HEK293 (cell line): Measurements from ENCODE around the gene DCTN2.

Experiments
- HOXA7 ChIP-seq: sonication (generic); formaldehyde crosslinking; IDR thresholded peaks from 2 replicates; pipeline ENCODE4 v1.8.1; 2022; ENCODE audit warnings: missing genetic modification reagents, borderline replicate concordance
- SCRT2 ChIP-seq: fragments of 450-650 bp; formaldehyde crosslinking; IDR thresholded peaks from 2 replicates; pipeline ENCODE4 v1.5.1; 2016; ENCODE audit warnings: missing biosample characterization, missing genetic modification characterization
- ZBTB20 ChIP-seq: fragments of 450-650 bp; formaldehyde crosslinking; IDR thresholded peaks from 2 replicates; pipeline ENCODE4 v1.5.1; 2016; ENCODE audit warnings: missing biosample characterization, missing genetic modification characterization
- ZBTB7A ChIP-seq: fragments of 450-650 bp; formaldehyde crosslinking; IDR thresholded peaks from 2 replicates; pipeline ENCODE4 v1.5.1; 2016; ENCODE audit warnings: low read depth, missing biosample characterization, missing genetic modification characterization
- ZFP3 ChIP-seq: fragments of 450-650 bp; formaldehyde crosslinking; IDR thresholded peaks from 2 replicates; pipeline ENCODE4 v1.5.1; 2016; ENCODE audit warnings: low read depth, missing biosample characterization, missing genetic modification characterization
- ZFP41 ChIP-seq: fragments of 450-650 bp; formaldehyde crosslinking; IDR thresholded peaks from 2 replicates; pipeline ENCODE4 v1.5.1; 2016; ENCODE audit warnings: missing biosample characterization, missing genetic modification characterization, borderline replicate concordance
- ZNF10 ChIP-seq: fragments of 450-650 bp; formaldehyde crosslinking; IDR thresholded peaks from 2 replicates; pipeline ENCODE4 v1.5.1; 2017; ENCODE audit warnings: missing biosample characterization, missing genetic modification characterization
- ZNF175 ChIP-seq: fragments of 450-650 bp; formaldehyde crosslinking; IDR thresholded peaks from 2 replicates; pipeline ENCODE4 v1.5.1; 2016; ENCODE audit warnings: missing biosample characterization, missing genetic modification characterization
- ZNF221 ChIP-seq: fragments of 450-650 bp; formaldehyde crosslinking; IDR thresholded peaks from 2 replicates; pipeline ENCODE4 v1.5.1; 2017; ENCODE audit warnings: missing biosample characterization, missing genetic modification characterization, borderline replicate concordance
- ZNF223 ChIP-seq: fragments of 450-650 bp; formaldehyde crosslinking; IDR thresholded peaks from 2 replicates; pipeline ENCODE4 v1.5.1; 2016; ENCODE audit warnings: missing biosample characterization, missing genetic modification characterization
- ZNF324 ChIP-seq: fragments of 450-650 bp; formaldehyde crosslinking; IDR thresholded peaks from 2 replicates; pipeline ENCODE4 v1.5.1; 2016; ENCODE audit warnings: missing biosample characterization, missing genetic modification characterization
- ZNF335 ChIP-seq: fragments of 450-650 bp; formaldehyde crosslinking; conservative IDR thresholded peaks from 2 replicates; pipeline ENCODE4 v1.5.1; 2016; ENCODE audit warnings: missing biosample characterization, missing genetic modification characterization
- ZNF394 ChIP-seq: fragments of 450-650 bp; formaldehyde crosslinking; IDR thresholded peaks from 2 replicates; pipeline ENCODE4 v1.5.1; 2016; ENCODE audit warnings: missing biosample characterization, missing genetic modification characterization, mild to moderate bottlenecking, moderate library complexity, borderline replicate concordance
- ZNF473 ChIP-seq: fragments of 450-650 bp; formaldehyde crosslinking; IDR thresholded peaks from 2 replicates; pipeline ENCODE4 v1.5.1; 2017; ENCODE audit warnings: missing biosample characterization, missing genetic modification characterization
- ZNF571 ChIP-seq: fragments of 450-650 bp; formaldehyde crosslinking; IDR thresholded peaks from 2 replicates; pipeline ENCODE4 v1.5.0; 2017; ENCODE audit warnings: missing biosample characterization, missing genetic modification characterization
- ZNF629 ChIP-seq: fragments of 450-650 bp; formaldehyde crosslinking; IDR thresholded peaks from 2 replicates; pipeline ENCODE4 v1.5.1; 2017; ENCODE audit warnings: missing biosample characterization, missing genetic modification characterization
- ZNF664 ChIP-seq: fragments of 450-650 bp; formaldehyde crosslinking; IDR thresholded peaks from 2 replicates; pipeline ENCODE4 v1.5.1; 2016; ENCODE audit warnings: missing biosample characterization, missing genetic modification characterization
- ZNF670 ChIP-seq: fragments of 450-650 bp; formaldehyde crosslinking; IDR thresholded peaks from 2 replicates; pipeline ENCODE4 v1.5.1; 2016; ENCODE audit warnings: missing biosample characterization, missing genetic modification characterization, low read depth
- ZNF791 ChIP-seq: fragments of 450-650 bp; formaldehyde crosslinking; IDR thresholded peaks from 2 replicates; pipeline ENCODE4 v1.5.1; 2016; ENCODE audit warnings: missing biosample characterization, missing genetic modification characterization
- ZNF837 ChIP-seq: fragments of 450-650 bp; formaldehyde crosslinking; IDR thresholded peaks from 2 replicates; pipeline ENCODE4 v1.5.1; 2016; ENCODE audit warnings: missing biosample characterization, missing genetic modification characterization
- ZSCAN30 ChIP-seq: fragments of 450-650 bp; IDR thresholded peaks from 2 replicates; pipeline ENCODE4 v1.5.1; 2018; ENCODE audit warnings: missing biosample characterization, mild to moderate bottlenecking, missing genetic modification characterization, moderate library complexity
- TF ChIP-seq, protein P1 (sequence below): fragments of 450-650 bp; formaldehyde crosslinking; IDR thresholded peaks from 2 replicates; pipeline ENCODE4 v1.5.1; 2016; ENCODE audit warnings: missing biosample characterization, missing genetic modification characterization
- TF ChIP-seq, protein P2 (sequence below): fragments of 450-650 bp; formaldehyde crosslinking; IDR thresholded peaks from 2 replicates; pipeline ENCODE4 v1.5.1; 2017; ENCODE audit warnings: missing biosample characterization, missing genetic modification characterization
- TF ChIP-seq, protein P3 (sequence below): fragments of 450-650 bp; formaldehyde crosslinking; IDR thresholded peaks from 2 replicates; pipeline ENCODE4 v1.5.1; 2016; ENCODE audit warnings: missing biosample characterization, missing genetic modification characterization, low read depth
- TF ChIP-seq, protein P4 (sequence below): fragments of 450-650 bp; formaldehyde crosslinking; IDR thresholded peaks from 2 replicates; pipeline ENCODE4 v1.5.1; 2017; ENCODE audit warnings: missing biosample characterization, missing genetic modification characterization
- TF ChIP-seq, protein P5 (sequence below): fragments of 450-650 bp; formaldehyde crosslinking; conservative IDR thresholded peaks from 2 replicates; pipeline ENCODE4 v1.5.1; 2016; ENCODE audit warnings: low read depth, missing biosample characterization, missing genetic modification characterization
- TF ChIP-seq, protein P6 (sequence below): fragments of 450-650 bp; formaldehyde crosslinking; IDR thresholded peaks from 2 replicates; pipeline ENCODE4 v1.5.1; 2016; ENCODE audit warnings: missing biosample characterization, missing genetic modification characterization

Gene DCTN2

DNA sequence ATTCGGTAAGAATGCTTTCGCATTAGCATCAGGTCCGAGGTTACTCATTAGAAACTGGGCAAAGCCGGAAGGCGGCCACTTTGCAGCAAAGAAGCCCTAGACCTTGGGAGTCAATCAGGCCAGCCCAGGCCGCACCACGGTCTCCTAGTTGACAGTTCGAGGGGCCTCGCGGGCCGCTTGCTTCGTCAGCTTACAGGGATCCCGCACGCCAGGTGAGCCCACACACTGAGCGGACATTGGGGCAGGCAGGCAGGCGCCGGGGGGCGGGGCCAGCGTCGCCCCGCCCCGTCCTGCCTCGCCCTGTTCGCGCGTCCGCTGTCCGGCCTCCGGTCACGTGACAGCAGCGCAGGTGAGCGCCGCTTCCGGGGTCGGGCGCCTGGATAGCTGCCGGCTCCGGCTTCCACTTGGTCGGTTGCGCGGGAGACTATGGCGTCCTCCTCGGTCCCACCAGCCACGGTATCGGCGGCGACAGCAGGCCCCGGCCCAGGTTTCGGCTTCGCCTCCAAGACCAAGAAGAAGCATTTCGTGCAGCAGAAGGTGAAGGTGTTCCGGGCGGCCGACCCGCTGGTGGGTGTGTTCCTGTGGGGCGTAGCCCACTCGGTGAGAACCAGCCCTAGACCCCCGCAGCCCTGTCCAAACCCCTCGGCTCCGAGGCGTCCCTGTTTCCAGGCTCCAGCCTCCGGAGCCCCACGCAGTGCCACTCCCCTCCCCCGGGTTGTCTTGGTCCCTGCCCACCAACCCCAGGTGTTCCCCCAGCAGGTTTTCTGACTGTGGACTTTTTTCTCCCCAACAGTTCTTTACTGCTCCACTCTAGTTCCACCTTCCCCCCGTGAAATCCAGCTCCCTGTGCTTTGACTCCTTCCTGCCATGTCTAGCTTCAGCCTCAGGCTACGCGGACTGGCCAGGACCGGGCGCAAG lies 44.1 kb upstream of the DCTN2 start, which contains the start of gene PIP4K2C (continued):
- TF ChIP-seq ZFP41 (no peak), ZNF791 (tag by site-specific recombination) (no peak), ZFP3 (tag by site-specific recombination) (no peak), HOXA7 (CRISPR knock-in tag) (no peak), ZNF324 (tag by site-specific recombination) (no peak; the same call in 1 of the 2 replicates), ZNF175 (tag by site-specific recombination) (no peak), ZBTB7A (tag by site-specific recombination) (peak; percentile 61; the same call in 1 of the 2 replicates), ZSCAN30 (tag by site-specific recombination) (no peak), ZNF335 (tag by site-specific recombination) (peak; percentile 98), ZNF223 (tag by site-specific recombination) (no peak), ZNF221 (tag by site-specific recombination) (no peak), ZNF629 (tag by site-specific recombination) (peak; percentile 42; the same call in 1 of the 2 replicates), ZNF10 (tag by site-specific recombination) (peak; percentile 59; the same call in 1 of the 2 replicates), ZBTB20 (tag by site-specific recombination) (peak; percentile 61), ZNF837 (no peak), ZNF571 (tag by site-specific recombination) (no peak), ZNF664 (tag by site-specific recombination) (no peak), ZNF394 (tag by site-specific recombination) (no peak), SCRT2 (tag by site-specific recombination) (peak; percentile 55), ZNF473 (tag by site-specific recombination) (no peak), ZNF670 (no peak)
- TF ChIP-seq, protein P1, sequence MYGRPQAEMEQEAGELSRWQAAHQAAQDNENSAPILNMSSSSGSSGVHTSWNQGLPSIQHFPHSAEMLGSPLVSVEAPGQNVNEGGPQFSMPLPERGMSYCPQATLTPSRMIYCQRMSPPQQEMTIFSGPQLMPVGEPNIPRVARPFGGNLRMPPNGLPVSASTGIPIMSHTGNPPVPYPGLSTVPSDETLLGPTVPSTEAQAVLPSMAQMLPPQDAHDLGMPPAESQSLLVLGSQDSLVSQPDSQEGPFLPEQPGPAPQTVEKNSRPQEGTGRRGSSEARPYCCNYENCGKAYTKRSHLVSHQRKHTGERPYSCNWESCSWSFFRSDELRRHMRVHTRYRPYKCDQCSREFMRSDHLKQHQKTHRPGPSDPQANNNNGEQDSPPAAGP (tag by site-specific recombination) = no peak; the same call in 1 of the 2 replicates
- TF ChIP-seq, protein P2, sequence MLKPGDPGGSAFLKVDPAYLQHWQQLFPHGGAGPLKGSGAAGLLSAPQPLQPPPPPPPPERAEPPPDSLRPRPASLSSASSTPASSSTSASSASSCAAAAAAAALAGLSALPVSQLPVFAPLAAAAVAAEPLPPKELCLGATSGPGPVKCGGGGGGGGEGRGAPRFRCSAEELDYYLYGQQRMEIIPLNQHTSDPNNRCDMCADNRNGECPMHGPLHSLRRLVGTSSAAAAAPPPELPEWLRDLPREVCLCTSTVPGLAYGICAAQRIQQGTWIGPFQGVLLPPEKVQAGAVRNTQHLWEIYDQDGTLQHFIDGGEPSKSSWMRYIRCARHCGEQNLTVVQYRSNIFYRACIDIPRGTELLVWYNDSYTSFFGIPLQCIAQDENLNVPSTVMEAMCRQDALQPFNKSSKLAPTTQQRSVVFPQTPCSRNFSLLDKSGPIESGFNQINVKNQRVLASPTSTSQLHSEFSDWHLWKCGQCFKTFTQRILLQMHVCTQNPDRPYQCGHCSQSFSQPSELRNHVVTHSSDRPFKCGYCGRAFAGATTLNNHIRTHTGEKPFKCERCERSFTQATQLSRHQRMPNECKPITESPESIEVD (tag by site-specific recombination) = no peak
- TF ChIP-seq, protein P3, sequence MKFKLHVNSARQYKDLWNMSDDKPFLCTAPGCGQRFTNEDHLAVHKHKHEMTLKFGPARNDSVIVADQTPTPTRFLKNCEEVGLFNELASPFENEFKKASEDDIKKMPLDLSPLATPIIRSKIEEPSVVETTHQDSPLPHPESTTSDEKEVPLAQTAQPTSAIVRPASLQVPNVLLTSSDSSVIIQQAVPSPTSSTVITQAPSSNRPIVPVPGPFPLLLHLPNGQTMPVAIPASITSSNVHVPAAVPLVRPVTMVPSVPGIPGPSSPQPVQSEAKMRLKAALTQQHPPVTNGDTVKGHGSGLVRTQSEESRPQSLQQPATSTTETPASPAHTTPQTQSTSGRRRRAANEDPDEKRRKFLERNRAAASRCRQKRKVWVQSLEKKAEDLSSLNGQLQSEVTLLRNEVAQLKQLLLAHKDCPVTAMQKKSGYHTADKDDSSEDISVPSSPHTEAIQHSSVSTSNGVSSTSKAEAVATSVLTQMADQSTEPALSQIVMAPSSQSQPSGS (tag by site-specific recombination) = no peak
- TF ChIP-seq, protein P4, sequence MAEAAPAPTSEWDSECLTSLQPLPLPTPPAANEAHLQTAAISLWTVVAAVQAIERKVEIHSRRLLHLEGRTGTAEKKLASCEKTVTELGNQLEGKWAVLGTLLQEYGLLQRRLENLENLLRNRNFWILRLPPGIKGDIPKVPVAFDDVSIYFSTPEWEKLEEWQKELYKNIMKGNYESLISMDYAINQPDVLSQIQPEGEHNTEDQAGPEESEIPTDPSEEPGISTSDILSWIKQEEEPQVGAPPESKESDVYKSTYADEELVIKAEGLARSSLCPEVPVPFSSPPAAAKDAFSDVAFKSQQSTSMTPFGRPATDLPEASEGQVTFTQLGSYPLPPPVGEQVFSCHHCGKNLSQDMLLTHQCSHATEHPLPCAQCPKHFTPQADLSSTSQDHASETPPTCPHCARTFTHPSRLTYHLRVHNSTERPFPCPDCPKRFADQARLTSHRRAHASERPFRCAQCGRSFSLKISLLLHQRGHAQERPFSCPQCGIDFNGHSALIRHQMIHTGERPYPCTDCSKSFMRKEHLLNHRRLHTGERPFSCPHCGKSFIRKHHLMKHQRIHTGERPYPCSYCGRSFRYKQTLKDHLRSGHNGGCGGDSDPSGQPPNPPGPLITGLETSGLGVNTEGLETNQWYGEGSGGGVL = no peak
- TF ChIP-seq, protein P5, sequence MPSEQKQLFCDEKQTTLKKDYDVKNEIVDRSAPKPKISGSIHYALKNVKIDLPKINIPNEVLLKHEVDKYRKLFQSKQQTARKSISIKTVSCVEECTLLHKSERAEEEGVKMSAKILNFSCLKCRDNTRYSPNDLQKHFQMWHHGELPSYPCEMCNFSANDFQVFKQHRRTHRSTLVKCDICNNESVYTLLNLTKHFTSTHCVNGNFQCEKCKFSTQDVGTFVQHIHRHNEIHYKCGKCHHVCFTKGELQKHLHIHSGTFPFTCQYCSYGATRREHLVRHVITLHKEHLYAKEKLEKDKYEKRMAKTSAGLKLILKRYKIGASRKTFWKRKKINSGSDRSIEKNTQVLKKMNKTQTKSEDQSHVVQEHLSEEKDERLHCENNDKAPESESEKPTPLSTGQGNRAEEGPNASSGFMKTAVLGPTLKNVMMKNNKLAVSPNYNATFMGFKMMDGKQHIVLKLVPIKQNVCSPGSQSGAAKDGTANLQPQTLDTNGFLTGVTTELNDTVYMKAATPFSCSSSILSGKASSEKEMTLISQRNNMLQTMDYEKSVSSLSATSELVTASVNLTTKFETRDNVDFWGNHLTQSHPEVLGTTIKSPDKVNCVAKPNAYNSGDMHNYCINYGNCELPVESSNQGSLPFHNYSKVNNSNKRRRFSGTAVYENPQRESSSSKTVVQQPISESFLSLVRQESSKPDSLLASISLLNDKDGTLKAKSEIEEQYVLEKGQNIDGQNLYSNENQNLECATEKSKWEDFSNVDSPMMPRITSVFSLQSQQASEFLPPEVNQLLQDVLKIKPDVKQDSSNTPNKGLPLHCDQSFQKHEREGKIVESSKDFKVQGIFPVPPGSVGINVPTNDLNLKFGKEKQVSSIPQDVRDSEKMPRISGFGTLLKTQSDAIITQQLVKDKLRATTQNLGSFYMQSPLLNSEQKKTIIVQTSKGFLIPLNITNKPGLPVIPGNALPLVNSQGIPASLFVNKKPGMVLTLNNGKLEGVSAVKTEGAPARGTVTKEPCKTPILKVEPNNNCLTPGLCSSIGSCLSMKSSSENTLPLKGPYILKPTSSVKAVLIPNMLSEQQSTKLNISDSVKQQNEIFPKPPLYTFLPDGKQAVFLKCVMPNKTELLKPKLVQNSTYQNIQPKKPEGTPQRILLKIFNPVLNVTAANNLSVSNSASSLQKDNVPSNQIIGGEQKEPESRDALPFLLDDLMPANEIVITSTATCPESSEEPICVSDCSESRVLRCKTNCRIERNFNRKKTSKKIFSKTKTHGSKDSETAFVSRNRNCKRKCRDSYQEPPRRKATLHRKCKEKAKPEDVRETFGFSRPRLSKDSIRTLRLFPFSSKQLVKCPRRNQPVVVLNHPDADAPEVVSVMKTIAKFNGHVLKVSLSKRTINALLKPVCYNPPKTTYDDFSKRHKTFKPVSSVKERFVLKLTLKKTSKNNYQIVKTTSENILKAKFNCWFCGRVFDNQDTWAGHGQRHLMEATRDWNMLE (tag by site-specific recombination) = peak; percentile 51
- TF ChIP-seq, protein P6, sequence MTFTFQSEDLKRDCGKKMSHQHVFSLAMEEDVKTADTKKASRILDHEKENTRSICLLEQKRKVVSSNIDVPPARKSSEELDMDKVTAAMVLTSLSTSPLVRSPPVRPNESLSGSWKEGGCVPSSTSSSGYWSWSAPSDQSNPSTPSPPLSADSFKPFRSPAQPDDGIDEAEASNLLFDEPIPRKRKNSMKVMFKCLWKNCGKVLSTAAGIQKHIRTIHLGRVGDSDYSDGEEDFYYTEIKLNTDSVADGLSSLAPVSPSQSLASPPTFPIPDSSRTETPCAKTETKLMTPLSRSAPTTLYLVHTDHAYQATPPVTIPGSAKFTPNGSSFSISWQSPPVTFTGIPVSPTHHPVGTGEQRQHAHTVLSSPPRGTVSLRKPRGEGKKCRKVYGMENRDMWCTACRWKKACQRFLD (tag by site-specific recombination) = peak; percentile 69; the same call in 1 of the 2 replicates
